ENCODE results near the gene TSPO2. TPM values are rescaled to one million over a fixed set of nuclear protein-coding genes. Genes with fewer than 3 reads are reported as not detected.

TSPO2 gene
- total and polyA plus RNA-seq, 2 of the 8 experiments (the other 6 are each of a cell fraction or from before 2014, with no cell fraction given): not detected

DNA sequence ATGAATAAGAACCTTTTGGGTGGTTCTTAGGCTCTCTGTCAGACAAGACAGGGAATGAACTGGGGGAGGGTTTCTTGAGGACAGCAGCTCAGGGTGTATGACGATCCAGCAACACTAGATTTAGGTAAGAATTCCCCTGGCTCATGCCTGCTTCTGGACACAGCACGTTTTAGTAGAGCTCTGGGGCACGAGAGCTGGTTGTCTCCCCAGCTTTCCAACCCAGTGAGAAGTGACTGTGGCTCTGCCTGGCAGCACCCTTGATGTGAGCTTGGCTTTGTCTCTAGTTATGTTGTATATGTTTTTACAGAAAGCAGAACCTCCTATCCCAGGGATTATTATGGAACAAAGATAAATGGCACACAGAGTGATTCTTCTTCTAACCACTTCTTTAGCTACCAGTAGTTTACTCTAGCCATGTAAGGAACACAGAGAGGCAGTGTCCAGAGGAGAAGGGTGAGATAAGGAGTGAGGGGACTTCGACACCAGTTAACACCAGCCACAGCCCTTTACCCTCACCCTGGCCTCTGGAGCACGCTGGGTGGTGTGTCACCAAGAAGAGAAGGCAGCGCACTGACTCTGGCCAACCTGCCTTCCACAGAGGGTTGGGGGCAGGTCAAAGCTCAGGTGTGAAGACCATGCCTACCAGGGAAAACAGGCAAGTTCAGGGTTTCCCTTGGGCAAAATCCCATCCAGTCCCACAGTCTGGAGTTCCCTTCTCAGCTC is 14.7 kb downstream of the TSPO2 start:
- H3K4me1 ChIP-seq (replicated peaks in 1 of 4; ENCODE audit: control insufficient read depth in 3 of 4, insufficient read depth in 4 of 4, low read length in 3 of 4): peaks cover 0 to 5% (median 0%) of the 10 kb centered on the region in 4 experiments; a peak in 2 of 7 replicates
- FAIRE-seq: no peak

More for the DNA sequence above, 14.7 kb downstream of the TSPO2 start:
- H3K4ac ChIP-seq (replicated peaks; ENCODE audit: insufficient read length, low read depth, low read length): no peak overlapping the region
- no peaks in the 10 kb centered on the region for H3K23me2 ChIP-seq (ENCODE audit: low read depth, low read length)
- 82% methylated on average over 6 of the region's 6 CpGs; no CpG with 5 or more reads in 1 of the 2 experiments for WGBS, 2 experiments (ENCODE audit: extremely low coverage in 1 of 2, insufficient coverage in 1 of 2, insufficient read length in 1 of 2, insufficient replicate concordance in 2 of 2, low coverage in 1 of 2, low lambda C conversion rate in 2 of 2, missing lambda C conversion rate in 1 of 2)
- no peaks in the 10 kb centered on the region for H3K79me2 ChIP-seq (ENCODE audit: control insufficient read depth in 1 of 2, insufficient read depth in 2 of 2, low read length in 2 of 2)
- no peak overlapping the region for H3K56ac ChIP-seq (replicated peaks; ENCODE audit: insufficient read length, low read depth, low read length)
- H4K5ac ChIP-seq (ENCODE audit: insufficient read length, low read depth, low read length): no peak overlapping the region
- no peak overlapping the region for H3K14ac ChIP-seq (ENCODE audit: insufficient read length)
- H3K27ac ChIP-seq (ENCODE audit: low read depth, low read length): no peak overlapping the region
- no peak overlapping the region for H4K8ac ChIP-seq (ENCODE audit: extremely low read depth, insufficient read depth, low read length)
- no peak overlapping the region for H2AK5ac ChIP-seq (ENCODE audit: low read depth, low read length)
- H2BK12ac ChIP-seq (ENCODE audit: low read depth, low read length): no peak overlapping the region
- no peak for DNase-seq (ENCODE audit: low read depth in 1 of 2, low spot score in 2 of 2)
- ChIA-PET POLR2A (ENCODE audit: partially characterized antibody) (interaction anchor here (1.5 to 1.9 kb wide), 3 partner anchors 9 to 14 kb away, joined by 5 read pairs; no protein-coding TSS in a partner anchor), CTCF (ENCODE audit: partially characterized antibody) (interaction anchor here (0.7 to 6.7 kb wide), 11 partner anchors 9 to 386 kb away, joined by 3 to 48 read pairs (median 10); partner anchors contain the start of genes TSPO2 and UNC5CL)
- no peak overlapping the region for H3K4me2 ChIP-seq (ENCODE audit: insufficient read depth in 1 of 2, low read depth in 2 of 2, low read length in 2 of 2)
- 0 out of 8 replicates have a peak, but pooled peaks cover 0 to 5% (median 0%) of the 10 kb centered on the region in 4 experiments for H3K36me3 ChIP-seq (ENCODE audit: control insufficient read depth in 2 of 4, insufficient read depth in 4 of 4, low read length in 3 of 4)
- no peak overlapping the region for H3K9ac ChIP-seq (replicated peaks in 1 of 4; ENCODE audit: extremely low read depth in 1 of 4, low read depth in 3 of 4, low read length in 3 of 4)
- H2BK20ac ChIP-seq (ENCODE audit: low read length): no peak overlapping the region
- H2BK5ac ChIP-seq (ENCODE audit: low read depth, low read length): no peak overlapping the region
- H2BK120ac ChIP-seq (replicated peaks; ENCODE audit: low read depth, low read length): no peak overlapping the region
- no peak overlapping the region for H2AFZ ChIP-seq (ENCODE audit: low read length)
- H3K18ac ChIP-seq (ENCODE audit: extremely low read depth, low read length): no peak overlapping the region
- no peak overlapping the region for H4K91ac ChIP-seq (replicated peaks; ENCODE audit: insufficient read length, low read length)
- no peak overlapping the region for H2BK15ac ChIP-seq (ENCODE audit: low read length)
- no peak overlapping the region for H3K4me3 ChIP-seq (ENCODE audit: extremely low read depth in 1 of 4, insufficient read depth in 2 of 4, low read depth in 3 of 4, low read length in 4 of 4)
- H3K23ac ChIP-seq (ENCODE audit: insufficient read length): no peak overlapping the region
- no peaks in the 10 kb centered on the region for H3K9me3 ChIP-seq (ENCODE audit: insufficient read depth in 2 of 2, low read depth in 1 of 2, low read length in 1 of 2)
- no peaks in the 10 kb centered on the region for H3K79me1 ChIP-seq (ENCODE audit: low read depth, low read length)
- TF ChIP-seq CREB1 (IDR thresholded peaks at IDR 0.05) (no peak), EGR1 (IDR thresholded peaks at IDR 0.05; ENCODE audit: borderline replicate concordance, low read depth, low read length) (no peak), GTF2F1 (IDR thresholded peaks at IDR 0.05; ENCODE audit: borderline replicate concordance, low read depth, low read length) (no peak), CHD2 (IDR thresholded peaks at IDR 0.05; ENCODE audit: low read length) (no peak), CEBPB (IDR thresholded peaks at IDR 0.05; ENCODE audit: low read depth, low read length) (no peak), EP300 (IDR thresholded peaks at IDR 0.05; ENCODE audit: borderline replicate concordance in 1 of 2, low read depth in 2 of 2, low read length in 2 of 2) (no peak), RNF2 (IDR thresholded peaks at IDR 0.05; ENCODE audit: borderline replicate concordance, low read depth, low read length, missing control alignments, poor library complexity, severe bottlenecking) (no peak), CBX5 (IDR thresholded peaks at IDR 0.05; ENCODE audit: low read depth, low read length) (no peak), TCF12 (IDR thresholded peaks at IDR 0.05; ENCODE audit: low read depth, low read length) (no peak)
- TF ChIP-seq, protein P1, sequence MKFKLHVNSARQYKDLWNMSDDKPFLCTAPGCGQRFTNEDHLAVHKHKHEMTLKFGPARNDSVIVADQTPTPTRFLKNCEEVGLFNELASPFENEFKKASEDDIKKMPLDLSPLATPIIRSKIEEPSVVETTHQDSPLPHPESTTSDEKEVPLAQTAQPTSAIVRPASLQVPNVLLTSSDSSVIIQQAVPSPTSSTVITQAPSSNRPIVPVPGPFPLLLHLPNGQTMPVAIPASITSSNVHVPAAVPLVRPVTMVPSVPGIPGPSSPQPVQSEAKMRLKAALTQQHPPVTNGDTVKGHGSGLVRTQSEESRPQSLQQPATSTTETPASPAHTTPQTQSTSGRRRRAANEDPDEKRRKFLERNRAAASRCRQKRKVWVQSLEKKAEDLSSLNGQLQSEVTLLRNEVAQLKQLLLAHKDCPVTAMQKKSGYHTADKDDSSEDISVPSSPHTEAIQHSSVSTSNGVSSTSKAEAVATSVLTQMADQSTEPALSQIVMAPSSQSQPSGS (IDR thresholded peaks at IDR 0.05; ENCODE audit: low read length): no peak
- no peaks in the 10 kb centered on the region for H3K27me3 ChIP-seq (replicated peaks in 1 of 4; ENCODE audit: control insufficient read depth in 3 of 4, extremely low read depth in 1 of 4, insufficient read depth in 3 of 4, low read length in 3 of 4)
- H4K20me1 ChIP-seq (replicated peaks in 1 of 2; ENCODE audit: control insufficient read depth in 1 of 2, insufficient read depth in 2 of 2, low read length in 2 of 2): no peaks in the 10 kb centered on the region

Measured in H1 (cell line).